SU-DHL-6 (cell line): ENCODE results near the gene TBC1D5.

Source experiments
- H2AFZ ChIP-seq: fragments of 200-600 bp; sonication (generic); 2 replicates; pipeline ENCODE4 v1.6.1; 2014; ENCODE audit warnings: low read depth, mild to moderate bottlenecking, moderate library complexity, mixed read lengths, antibody characterized with exemption, low read length; ENCODE audit not compliant: severe bottlenecking
- H3F3A ChIP-seq: fragments of 200-600 bp; shearing (Covaris generic); 2 replicates; pipeline ENCODE4 v1.6.0; 2016; ENCODE audit warnings: antibody characterized with exemption, mild to moderate bottlenecking; ENCODE audit not compliant: insufficient read depth
- H3K27ac ChIP-seq: fragments of 200-600 bp; sonication (generic); 2 replicates; pipeline ENCODE4 v1.5.1; 2016; ENCODE audit warnings: low read depth, mild to moderate bottlenecking, low read length, moderate library complexity, mixed read lengths
- H3K27me3 ChIP-seq: fragments of 200-600 bp; sonication (generic), shearing (Covaris generic); 2 replicates; pipeline ENCODE4 v1.6.0; 2014; ENCODE audit warnings: mild to moderate bottlenecking, low read length
- H3K36me3 ChIP-seq: fragments of 200-600 bp; sonication (generic); 2 replicates; pipeline ENCODE4 v1.6.1; 2014; ENCODE audit warnings: mild to moderate bottlenecking, low read length, mixed read lengths
- H3K4me2 ChIP-seq: fragments of 300-600, 200-600 bp; shearing (Covaris generic), sonication (generic); 2 replicates; pipeline ENCODE4 v1.6.0; 2014; ENCODE audit warnings: low read length, low read depth, mild to moderate bottlenecking; ENCODE audit not compliant: poor library complexity, severe bottlenecking
- H3K4me3 ChIP-seq: fragments of 200-600 bp; sonication (generic); 2 replicates; pipeline ENCODE4 v1.5.1; 2014; ENCODE audit warnings: antibody characterized with exemption, low read length, mild to moderate bottlenecking, mixed read lengths; ENCODE audit not compliant: insufficient read depth, poor library complexity, severe bottlenecking
- H3K79me2 ChIP-seq: fragments of 200-600 bp; sonication (generic); 2 replicates; pipeline ENCODE4 v1.6.1; 2014; ENCODE audit warnings: mild to moderate bottlenecking, low read length, moderate library complexity; ENCODE audit not compliant: insufficient read depth
- H3K9ac ChIP-seq: fragments of 200-600 bp; sonication (generic); 2 replicates; pipeline ENCODE4 v1.7.0; 2014; ENCODE audit warnings: mild to moderate bottlenecking, low read length
- H3K9me2 ChIP-seq: fragments of 200-600 bp; sonication (generic); replicated peaks from 2 replicates; pipeline ENCODE4 v1.6.1; 2014; ENCODE audit warnings: low read length; ENCODE audit not compliant: insufficient read depth
- H3K9me3 ChIP-seq: fragments of 200-600 bp; sonication (generic); 2 replicates; pipeline ENCODE4 v1.6.1; 2014; ENCODE audit warnings: low read length, mixed read lengths; ENCODE audit not compliant: insufficient read depth
- H4K20me1 ChIP-seq: fragments of 200-600 bp; sonication (generic); 2 replicates; pipeline ENCODE4 v1.6.1; 2014; ENCODE audit warnings: low read depth, mild to moderate bottlenecking, antibody characterized with exemption, low read length, moderate library complexity, mixed read lengths
- EZH2phosphoT487 ChIP-seq: fragments of 200-600 bp; sonication (generic), shearing (Covaris generic); conservative IDR thresholded peaks from 2 replicates; pipeline ENCODE4 v1.6.1; 2018; ENCODE audit warnings: mild to moderate bottlenecking, antibody characterized with exemption, low read length, moderate library complexity, mixed read lengths
- TF ChIP-seq, protein P1 (sequence below): fragments of 200-600 bp; sonication (generic); IDR thresholded peaks from one replicate; pipeline ENCODE4 v1.5.1; 2017; ENCODE audit warnings: antibody characterized with exemption, mild to moderate bottlenecking, low read length, moderate library complexity; ENCODE audit not compliant: insufficient read depth, poor library complexity, severe bottlenecking

The TBC1D5 gene

GRCh38 chr3:17771177-17772017, 29.0 kb upstream of the TBC1D5 start:
- Histone ChIP-seq H3K79me2 (no peaks in the 10 kb centered on the region), H3K9ac (no peak overlapping the region), H2AFZ (no peak overlapping the region), H4K20me1 (no peaks in the 10 kb centered on the region), H3K27ac (no peak overlapping the region), H3F3A (no peaks in the 10 kb centered on the region), H3K9me2 (no peaks in the 10 kb centered on the region), H3K4me2 (no peak overlapping the region), H3K9me3 (no peaks in the 10 kb centered on the region), H3K4me3 (no peak overlapping the region), H3K27me3 (no peaks in the 10 kb centered on the region), H3K36me3 (no peaks in the 10 kb centered on the region)
- no peak for TF ChIP-seq EZH2phosphoT487
- TF ChIP-seq, protein P1, sequence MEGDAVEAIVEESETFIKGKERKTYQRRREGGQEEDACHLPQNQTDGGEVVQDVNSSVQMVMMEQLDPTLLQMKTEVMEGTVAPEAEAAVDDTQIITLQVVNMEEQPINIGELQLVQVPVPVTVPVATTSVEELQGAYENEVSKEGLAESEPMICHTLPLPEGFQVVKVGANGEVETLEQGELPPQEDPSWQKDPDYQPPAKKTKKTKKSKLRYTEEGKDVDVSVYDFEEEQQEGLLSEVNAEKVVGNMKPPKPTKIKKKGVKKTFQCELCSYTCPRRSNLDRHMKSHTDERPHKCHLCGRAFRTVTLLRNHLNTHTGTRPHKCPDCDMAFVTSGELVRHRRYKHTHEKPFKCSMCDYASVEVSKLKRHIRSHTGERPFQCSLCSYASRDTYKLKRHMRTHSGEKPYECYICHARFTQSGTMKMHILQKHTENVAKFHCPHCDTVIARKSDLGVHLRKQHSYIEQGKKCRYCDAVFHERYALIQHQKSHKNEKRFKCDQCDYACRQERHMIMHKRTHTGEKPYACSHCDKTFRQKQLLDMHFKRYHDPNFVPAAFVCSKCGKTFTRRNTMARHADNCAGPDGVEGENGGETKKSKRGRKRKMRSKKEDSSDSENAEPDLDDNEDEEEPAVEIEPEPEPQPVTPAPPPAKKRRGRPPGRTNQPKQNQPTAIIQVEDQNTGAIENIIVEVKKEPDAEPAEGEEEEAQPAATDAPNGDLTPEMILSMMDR: no peak

GRCh38 chr3:17770682-17771081, 28.3 kb upstream of the TBC1D5 start:
- Histone ChIP-seq H3K9me3 (no peaks in the 10 kb centered on the region), H2AFZ (no peak overlapping the region), H3K4me2 (no peak overlapping the region), H3K79me2 (no peaks in the 10 kb centered on the region), H3F3A (no peaks in the 10 kb centered on the region), H3K36me3 (no peaks in the 10 kb centered on the region), H4K20me1 (no peaks in the 10 kb centered on the region), H3K27ac (no peak overlapping the region), H3K9ac (no peak overlapping the region), H3K4me3 (no peak overlapping the region), H3K9me2 (no peaks in the 10 kb centered on the region), H3K27me3 (no peaks in the 10 kb centered on the region)
- no peak for TF ChIP-seq EZH2phosphoT487
- TF ChIP-seq, protein P1: no peak

- Histone ChIP-seq H4K20me1 (no peaks in the 10 kb centered on the region), H3K9me2 (no peaks in the 10 kb centered on the region), H3K4me2 (peak overlapping the region; percentile 29), H3K4me3 (no peak overlapping the region), H3K9ac (no peak overlapping the region), H3F3A (no peaks in the 10 kb centered on the region), H3K9me3 (no peaks in the 10 kb centered on the region), H3K27me3 (no peaks in the 10 kb centered on the region), H2AFZ (peak overlapping the region; percentile 11), H3K79me2 (no peaks in the 10 kb centered on the region), H3K27ac (no peak overlapping the region), H3K36me3 (no peaks in the 10 kb centered on the region)
- TF ChIP-seq EZH2phosphoT487: no peak
- TF ChIP-seq, protein P1: no peak
These were observed 23.5 kb upstream of the TBC1D5 start for GRCh38 chr3:17765819-17766472.
